Mucosa of descending colon (tissue), 3 donors: ENCODE data around the gene TMEM204. TPM values are rescaled to one million over a fixed set of nuclear protein-coding genes. Genes with fewer than 3 reads are reported as not detected.

Experiments used
- ATAC-seq: fragments of 200-7000 bp; cut with Tn5 transposase; one replicate; pipeline ENCODE4 v1.9.1; 2020; ENCODE audit warnings: mild to moderate bottlenecking, moderate library complexity
- DNase-seq, 3 donors: peaks; one replicate each; pipeline ENCODE4 v3.0.0-alpha.2; 2020
- H3K36me3 ChIP-seq: fragments of 200-600 bp; one replicate; pipeline ENCODE4 v1.8.0; 2021; ENCODE audit warnings: low read depth, mild to moderate bottlenecking
- H3K4me1 ChIP-seq: fragments of 200-600 bp; one replicate; pipeline ENCODE4 v1.8.0; 2021; ENCODE audit warnings: low read depth, mild to moderate bottlenecking
- H3K4me3 ChIP-seq: fragments of 200-600 bp; one replicate; pipeline ENCODE4 v1.8.0; 2021; ENCODE audit warnings: mild to moderate bottlenecking
- H3K9me3 ChIP-seq: fragments of 200-600 bp; one replicate; pipeline ENCODE4 v1.8.0; 2021; ENCODE audit warnings: mild to moderate bottlenecking
- CTCF ChIP-seq: fragments of 200-600 bp; IDR thresholded peaks from one replicate; pipeline ENCODE4 v1.8.0; 2022; ENCODE audit warnings: antibody characterized with exemption, mild to moderate bottlenecking
- intact Hi-C, 2 donors: fragments of 100-400 bp; cut with DNase I in 1 of 2; cut with micrococcal nuclease in 1 of 2; formaldehyde crosslinking; loops; one replicate each; pipeline versions ENCODE4 v1.11.0 to v1.11.1; 2022; cut with DNase I, micrococcal nuclease
- total RNA-seq, 3 donors: library from RNA; stranded (reverse); fragmentation: NEBNext Ultra II Directional in 2 of 3; extraction: Animal tissue kit (Norgen Biotek cat#: 25700) in 2 of 3; gene quantifications; one replicate each; pipeline versions ENCODE4 v1.2.1 to v1.2.4, GENCODE V29; 2021 to 2023
- donor health status: DM: no; HTN: no; CAD: no; lungs with moderate emphysema.
- donor health status: DM: no; HTN: no; CAD: no.
- donor health status: DM: no; HTN: yes; CAD: no.

The TMEM204 gene
- total RNA-seq, 3 donors from 2014 or later: 3.4 to 10.3 (median 5.0) TPM

GRCh38 chr16:1532081-1532760 is 1.2 kb upstream of the TMEM204 start:
- intact Hi-C loops: no loop called here
- peak; percentile 16 for ATAC-seq
- H3K9me3 ChIP-seq: no peaks in the 10 kb centered on the region
- no peak overlapping the region for H3K4me3 ChIP-seq
- no peaks in the 10 kb centered on the region for H3K36me3 ChIP-seq
- no peak for TF ChIP-seq CTCF
- DNase-seq: peak in 1 of 3 donors; percentile 59
- no peaks in the 10 kb centered on the region for H3K4me1 ChIP-seq

GRCh38 chr16:1532771-1533170 is 695 bp upstream of the TMEM204 start:
- intact Hi-C loops: no loop called here
- H3K4me1 ChIP-seq: no peaks in the 10 kb centered on the region
- no peak for TF ChIP-seq CTCF
- DNase-seq (peak in 1 of 3 donors; percentile 46), ATAC-seq (no peak)
- H3K4me3 ChIP-seq: no peak overlapping the region
- no peaks in the 10 kb centered on the region for H3K9me3 ChIP-seq
- H3K36me3 ChIP-seq: no peaks in the 10 kb centered on the region

- peak in 1 of 3 donors; percentile 54 for DNase-seq
- peak; percentile 9 for ATAC-seq
- TF ChIP-seq CTCF: no peak
- Histone ChIP-seq H3K36me3 (no peaks in the 10 kb centered on the region), H3K4me1 (no peaks in the 10 kb centered on the region), H3K9me3 (no peaks in the 10 kb centered on the region), H3K4me3 (peak overlapping the region; percentile 26)
- intact Hi-C loops: no loop called here
Measured at GRCh38 chr16:1534021-1535020, 855 bp downstream of the TMEM204 start.

GRCh38 chr16:1535391-1536291 is 2.2 kb downstream of the TMEM204 start:
- H3K36me3 ChIP-seq: no peaks in the 10 kb centered on the region

More at GRCh38 chr16:1535391-1536291, 2.2 kb downstream of the TMEM204 start:
- Histone ChIP-seq H3K4me1 (no peaks in the 10 kb centered on the region), H3K9me3 (no peaks in the 10 kb centered on the region), H3K4me3 (no peak overlapping the region)
- TF ChIP-seq CTCF: no peak
- DNase-seq (peak in 1 of 3 donors; percentile 54), ATAC-seq (no peak)
- intact Hi-C loops: no loop called here
